Kidney (tissue), 14 donors: Measurements from ENCODE around the gene DDX39A. TPM values are rescaled to one million over a fixed set of nuclear protein-coding genes. Genes with fewer than 3 reads are reported as not detected.

Experiments
- DNase-seq, 5 donors: peaks; one replicate each; pipeline ENCODE4 v3.0.0-alpha.2; 2013 to 2020
- FAIRE-seq: peaks from 2 replicates; lab custom pipeline; 2012; peaks lifted over from hg19 to GRCh38; lab: Jason Lieb, UNC
- H3K27ac ChIP-seq, 2 donors: one replicate each; pipeline ENCODE4 v1.7.0; 2013; ENCODE audit warnings: low read depth in 2 of 2, low read length in 2 of 2, inconsistent platforms in 1 of 2
- H3K27me3 ChIP-seq: one replicate; pipeline ENCODE4 v1.7.1; 2013; ENCODE audit warnings: low read length, inconsistent platforms; ENCODE audit not compliant: control insufficient read depth, insufficient read depth
- H3K36me3 ChIP-seq, 3 donors: one replicate each; pipeline versions ENCODE4 v1.7.0 to v1.7.1; 2013; ENCODE audit warnings: low read length in 3 of 3, control low read depth in 1 of 3, inconsistent platforms in 1 of 3; ENCODE audit not compliant: insufficient read depth in 3 of 3, control insufficient read depth in 2 of 3
- H3K4me1 ChIP-seq, 3 donors: one replicate each; pipeline versions ENCODE4 v1.7.0 to v1.7.1; 2013; ENCODE audit warnings: low read length in 3 of 3, inconsistent platforms in 1 of 3, low read depth in 1 of 3; ENCODE audit not compliant: control insufficient read depth in 2 of 3, insufficient read depth in 2 of 3
- H3K4me3 ChIP-seq, 3 donors: one replicate each; pipeline versions ENCODE4 v1.7.0 to v1.8.1; 2013; ENCODE audit warnings: low read length in 3 of 3, control low read depth in 1 of 3, inconsistent platforms in 1 of 3
- H3K9ac ChIP-seq, 3 donors: one replicate each; pipeline versions ENCODE4 v1.7.0 to v1.7.1; 2013; ENCODE audit warnings: low read length in 3 of 3, control low read depth in 1 of 3, inconsistent platforms in 1 of 3
- H3K9me3 ChIP-seq, 3 donors: one replicate each; pipeline versions ENCODE4 v1.7.0 to v1.7.1; 2013; ENCODE audit warnings: low read length in 3 of 3, control low read depth in 1 of 3, inconsistent platforms in 1 of 3; ENCODE audit not compliant: control insufficient read depth in 2 of 3, insufficient read depth in 1 of 3
- CTCF ChIP-seq: IDR thresholded peaks from 3 replicates; pipeline ENCODE4 v1.5.1; 2012; ENCODE audit warnings: mild to moderate bottlenecking, moderate library complexity, borderline replicate concordance; ENCODE audit not compliant: insufficient read depth; ENCODE audit errors: extremely low read depth
- intact Hi-C: fragments of 100-400 bp; cut with DNase I; formaldehyde crosslinking; loops from one replicate; pipeline ENCODE4 v1.11.1; 2022
- polyA plus RNA-seq: library from polyadenylated mRNA; stranded (reverse); fragments of 350-450 nt; fragmentation: Illumina TruSeq; extraction: RNeasy Lipid Tissue Mini Kit (QIAGEN cat#74804); gene quantifications from one replicate; pipeline ENCODE4 v1.2.3, GENCODE V29; 2014; ENCODE audit warnings: low read depth, low replicate concordance; ENCODE audit not compliant: insufficient read depth
- total RNA-seq: library from RNA; stranded (reverse); fragmentation: NEBNext Ultra II Directional; extraction: Animal tissue kit (Norgen Biotek cat#: 25700); gene quantifications from one replicate; pipeline ENCODE4 v1.2.1, GENCODE V29; 2021
- donor health status: control.
- donor health status: control.
- donor health status: control.
- donor health status: control.
- donor health status: control.
- donor health status: DM: yes; HTN: yes; CAD: no.
- donor health status: Normal renal cell carcinoma (clear cell type).

The DDX39A gene
- total and polyA plus RNA-seq, 2 donors from 2014 or later: 35.6 to 53.8 TPM

DNA sequence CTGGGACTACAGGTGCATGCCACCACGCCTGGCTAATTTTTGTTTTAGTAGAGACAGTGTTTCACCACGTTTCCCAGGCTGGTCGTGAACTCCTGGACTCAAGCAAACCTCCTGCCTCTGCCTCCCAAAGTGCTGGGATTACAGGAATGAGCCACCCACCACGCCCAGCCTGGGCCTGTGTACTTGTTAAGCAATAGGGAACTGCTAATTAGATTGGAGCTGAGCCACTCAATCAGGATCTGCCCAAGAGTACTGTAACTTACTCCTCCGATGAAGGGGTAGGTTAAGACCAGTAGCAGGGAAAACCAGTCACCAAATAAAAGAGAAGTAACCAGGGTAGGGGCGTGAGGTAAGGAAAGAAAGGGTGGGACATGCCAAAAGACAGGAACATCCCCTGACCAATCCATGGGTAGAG is 2.3 kb downstream of the DDX39A start:
- peak overlapping the region in 1 of 3 donors; percentile 29 for H3K9ac ChIP-seq

GRCh38 chr19:14414926-14415690 is 4.0 kb downstream of the DDX39A start:
- no peaks in the 10 kb centered on the region for H3K9me3 ChIP-seq
- peaks cover 5 to 21% (median 7%) of the 10 kb centered on the region in 3 donors for H3K36me3 ChIP-seq
- FAIRE-seq: no peak
- no peak for TF ChIP-seq CTCF
- no peak overlapping the region for H3K4me3 ChIP-seq
- H3K9ac ChIP-seq: no peak overlapping the region
- H3K27ac ChIP-seq: no peak overlapping the region
- intact Hi-C loops: no loop called here
- DNase-seq: no peak
- H3K4me1 ChIP-seq: peaks cover 0 to 19% (median 0%) of the 10 kb centered on the region in 3 donors
- H3K27me3 ChIP-seq: no peaks in the 10 kb centered on the region

More for the DNA sequence above, 2.3 kb downstream of the DDX39A start:
- Histone ChIP-seq H3K9me3 (no peaks in the 10 kb centered on the region), H3K27me3 (no peaks in the 10 kb centered on the region), H3K36me3 (peaks cover 4 to 10% (median 4%) of the 10 kb centered on the region in 3 donors), H3K27ac (no peak overlapping the region), H3K4me3 (no peak overlapping the region), H3K4me1 (peaks cover 0 to 18% (median 0%) of the 10 kb centered on the region in 3 donors)
- DNase-seq (no peak), FAIRE-seq (no peak)
- intact Hi-C loops: no loop called here
- no peak for TF ChIP-seq CTCF

DNA sequence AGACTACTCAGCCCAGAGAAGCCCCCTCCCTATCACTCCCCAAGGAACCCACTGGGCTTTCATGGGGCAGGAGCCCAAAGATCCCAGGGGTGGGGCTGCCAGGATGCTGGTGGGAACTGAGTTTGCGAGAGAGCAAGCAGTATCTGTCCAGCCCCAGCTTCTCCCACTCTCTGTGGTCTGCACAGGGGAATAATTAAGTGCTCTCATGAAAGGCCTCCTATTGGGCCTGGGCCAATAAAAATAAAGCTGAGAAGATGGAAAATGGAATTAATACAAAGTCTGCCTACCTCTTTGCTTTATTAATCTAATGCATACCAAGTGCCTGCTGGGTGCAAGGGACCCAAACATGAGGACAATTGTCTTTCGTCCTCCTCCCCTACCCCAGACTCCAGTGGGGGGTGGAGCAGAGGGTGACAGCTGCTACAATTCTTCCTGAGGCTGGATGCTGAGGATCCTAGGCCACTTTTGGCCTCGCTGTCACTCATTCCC is 5.4 kb downstream of the DDX39A start:
- Histone ChIP-seq H3K4me3 (no peak overlapping the region), H3K9me3 (no peaks in the 10 kb centered on the region), H3K4me1 (peaks cover 0 to 21% (median 0%) of the 10 kb centered on the region in 3 donors), H3K9ac (no peak overlapping the region), H3K27ac (no peak overlapping the region), H3K27me3 (no peaks in the 10 kb centered on the region), H3K36me3 (peaks cover 5 to 32% (median 14%) of the 10 kb centered on the region in 3 donors)
- DNase-seq (peak in 2 of 5 donors; percentile 32 to 77), FAIRE-seq (no peak)
- no peak for TF ChIP-seq CTCF
- intact Hi-C loops: no loop called here
